Measurements from ENCODE around the gene TXNDC8. TPM values are rescaled to one million over a fixed set of nuclear protein-coding genes. Genes with fewer than 3 reads are reported as not detected.
A peak's percentile ranks its signal among the peaks of the same experiment; 100 is the strongest.
"Not testable (repeated sequence)": the region's sequence is repeated elsewhere in the genome, so short reads cannot be mapped to it uniquely, and the experiment has no call there.

TXNDC8 gene
- not detected for total RNA-seq
- not detected for polyA plus RNA-seq

GRCh38 chr9:110337727-110338126 is at the start of gene TXNDC8:
Gene TXNDC8, minus strand, starts transcription at chr9:110337863.
- Mint-ChIP-seq H3K27ac (peak within 1 kb of the TSS in 1 of 8 donors; percentile 61), H3K27me3 (peaks cover 0 to 20% of the 10 kb centered on the region in 2 donors), H3K9me3 (peaks cover 0 to 2% (median 0%) of the 10 kb centered on the region in 5 donors), H3K36me3 (no peaks in the 10 kb centered on the region), H3K4me3 (no peak within 1 kb of the TSS), H3K4me1 (no peaks in the 10 kb centered on the region)
- H3K4me1 ChIP-seq (ENCODE audit: insufficient read depth, low read length): no peaks in the 10 kb centered on the region
- DNase-seq: no peak
- H3K27me3 ChIP-seq (ENCODE audit: insufficient read depth, low read length, poor library complexity, severe bottlenecking): no peaks in the 10 kb centered on the region
- H3K27ac ChIP-seq (ENCODE audit: low read depth, low read length): no peak within 1 kb of the TSS
- no peak within 1 kb of the TSS for H3K4me3 ChIP-seq (ENCODE audit: low read length)
- no peaks in the 10 kb centered on the region for H3K9me3 ChIP-seq (ENCODE audit: low read length)
- ChIA-PET CTCF (no interaction called here), POLR2A (no interaction called here)
- H3K36me3 ChIP-seq (ENCODE audit: insufficient read depth, low read length): no peaks in the 10 kb centered on the region

- Mint-ChIP-seq H3K36me3 (no peaks in the 10 kb centered on the region), H3K27ac (no peak overlapping the region), H3K27me3 (peaks cover 0 to 2% of the 10 kb centered on the region in 2 donors), H3K9me3 (no peaks in the 10 kb centered on the region), H3K4me1 (no peaks in the 10 kb centered on the region), H3K4me3 (no peak overlapping the region)
- DNase-seq: no peak
- Histone ChIP-seq H3K4me1 (ENCODE audit: insufficient read depth, low read length) (no peaks in the 10 kb centered on the region), H3K4me3 (ENCODE audit: low read length) (no peak overlapping the region), H3K9me3 (ENCODE audit: low read length) (no peaks in the 10 kb centered on the region), H3K27me3 (ENCODE audit: insufficient read depth, low read length, poor library complexity, severe bottlenecking) (no peaks in the 10 kb centered on the region), H3K36me3 (ENCODE audit: insufficient read depth, low read length) (no peaks in the 10 kb centered on the region), H3K27ac (ENCODE audit: low read depth, low read length) (no peak overlapping the region)
- POLR2A ChIA-PET: no interaction called here
- CTCF ChIA-PET: no interaction called here
These were observed 45.8 kb upstream of the TXNDC8 start for GRCh38 chr9:110383491-110383890.

GRCh38 chr9:110382731-110383130 is 45.1 kb upstream of the TXNDC8 start:
- no peak for DNase-seq
- Histone ChIP-seq H3K27ac (ENCODE audit: low read depth, low read length) (no peak overlapping the region), H3K27me3 (ENCODE audit: insufficient read depth, low read length, poor library complexity, severe bottlenecking) (no peaks in the 10 kb centered on the region), H3K4me1 (ENCODE audit: insufficient read depth, low read length) (no peaks in the 10 kb centered on the region), H3K4me3 (ENCODE audit: low read length) (no peak overlapping the region), H3K9me3 (ENCODE audit: low read length) (no peaks in the 10 kb centered on the region), H3K36me3 (ENCODE audit: insufficient read depth, low read length) (no peaks in the 10 kb centered on the region)
- POLR2A ChIA-PET: no interaction called here
- Mint-ChIP-seq H3K4me1 (no peaks in the 10 kb centered on the region), H3K36me3 (no peaks in the 10 kb centered on the region), H3K27ac (no peak overlapping the region), H3K27me3 (peaks cover 0 to 2% of the 10 kb centered on the region in 2 donors), H3K4me3 (no peak overlapping the region), H3K9me3 (peaks cover 0 to 2% (median 0%) of the 10 kb centered on the region in 5 donors)
- CTCF ChIA-PET: no interaction called here

- Histone ChIP-seq H3K27me3 (ENCODE audit: insufficient read depth, low read length, poor library complexity, severe bottlenecking) (no peaks in the 10 kb centered on the region), H3K27ac (ENCODE audit: low read depth, low read length) (no peak overlapping the region), H3K4me3 (ENCODE audit: low read length) (no peak overlapping the region), H3K9me3 (ENCODE audit: low read length) (no peaks in the 10 kb centered on the region), H3K36me3 (ENCODE audit: insufficient read depth, low read length) (no peaks in the 10 kb centered on the region), H3K4me1 (ENCODE audit: insufficient read depth, low read length) (no peaks in the 10 kb centered on the region)
- Mint-ChIP-seq H3K36me3 (no peaks in the 10 kb centered on the region), H3K27me3 (peaks cover 0 to 2% of the 10 kb centered on the region in 2 donors), H3K4me3 (no peak overlapping the region), H3K4me1 (no peaks in the 10 kb centered on the region), H3K9me3 (no peaks in the 10 kb centered on the region), H3K27ac (no peak overlapping the region)
- POLR2A ChIA-PET: interaction anchor here (0.7 kb wide), 1 partner anchor 142 kb away, joined by 3 read pairs; no protein-coding TSS in a partner anchor
- DNase-seq: no peak
- CTCF ChIA-PET: interaction anchor here (0.5 kb wide), 1 partner anchor 792 kb away, joined by 3 read pairs; no protein-coding TSS in a partner anchor
These were observed 33.8 kb upstream of the TXNDC8 start for GRCh38 chr9:110371411-110372007.

- no peaks in the 10 kb centered on the region for H3K36me3 Mint-ChIP-seq
- H3K4me3 Mint-ChIP-seq: no peak overlapping the region
- no peaks in the 10 kb centered on the region for H3K4me1 ChIP-seq (ENCODE audit: insufficient read depth, low read length)
- no peaks in the 10 kb centered on the region for H3K36me3 ChIP-seq (ENCODE audit: insufficient read depth, low read length)
- ChIA-PET CTCF (no interaction called here), POLR2A (no interaction called here)
- DNase-seq: no peak
- no peak overlapping the region for H3K27ac ChIP-seq (ENCODE audit: low read depth, low read length)
- H3K4me1 Mint-ChIP-seq: no peaks in the 10 kb centered on the region
- no peaks in the 10 kb centered on the region for H3K27me3 ChIP-seq (ENCODE audit: insufficient read depth, low read length, poor library complexity, severe bottlenecking)
- H3K27ac Mint-ChIP-seq: no peak overlapping the region
- H3K27me3 Mint-ChIP-seq: peaks cover 0 to 2% of the 10 kb centered on the region in 2 donors
- H3K9me3 ChIP-seq (ENCODE audit: low read length): no peaks in the 10 kb centered on the region
- no peak overlapping the region for H3K4me3 ChIP-seq (ENCODE audit: low read length)
- no peaks in the 10 kb centered on the region for H3K9me3 Mint-ChIP-seq
These were observed 32.7 kb upstream of the TXNDC8 start for GRCh38 chr9:110370315-110370714.

GRCh38 chr9:110364451-110364850 is 26.8 kb upstream of the TXNDC8 start:
- H3K4me3 Mint-ChIP-seq: no peak overlapping the region
- no peak overlapping the region for H3K4me3 ChIP-seq (ENCODE audit: low read length)
- no peaks in the 10 kb centered on the region for H3K36me3 Mint-ChIP-seq
- H3K27ac Mint-ChIP-seq: no peak overlapping the region
- no peaks in the 10 kb centered on the region for H3K4me1 ChIP-seq (ENCODE audit: insufficient read depth, low read length)
- H3K9me3 Mint-ChIP-seq: no peaks in the 10 kb centered on the region
- DNase-seq: no peak
- H3K27ac ChIP-seq (ENCODE audit: low read depth, low read length): no peak overlapping the region
- no peaks in the 10 kb centered on the region for H3K27me3 Mint-ChIP-seq
- ChIA-PET POLR2A (no interaction called here), CTCF (no interaction called here)
- H3K9me3 ChIP-seq (ENCODE audit: low read length): no peaks in the 10 kb centered on the region
- no peaks in the 10 kb centered on the region for H3K4me1 Mint-ChIP-seq
- H3K27me3 ChIP-seq (ENCODE audit: insufficient read depth, low read length, poor library complexity, severe bottlenecking): no peaks in the 10 kb centered on the region
- H3K36me3 ChIP-seq (ENCODE audit: insufficient read depth, low read length): no peaks in the 10 kb centered on the region

GRCh38 chr9:110358992-110359391 is 21.3 kb upstream of the TXNDC8 start:
- H3K27ac ChIP-seq (ENCODE audit: low read depth, low read length); H3K4me1 Mint-ChIP-seq; H3K4me1 ChIP-seq (ENCODE audit: insufficient read depth, low read length); H3K27me3 ChIP-seq (ENCODE audit: insufficient read depth, low read length, poor library complexity, severe bottlenecking); H3K36me3 ChIP-seq (ENCODE audit: insufficient read depth, low read length); H3K4me3 Mint-ChIP-seq; H3K27ac Mint-ChIP-seq; CTCF ChIA-PET; H3K9me3 Mint-ChIP-seq; H3K36me3 Mint-ChIP-seq; H3K27me3 Mint-ChIP-seq; DNase-seq; H3K4me3 ChIP-seq (ENCODE audit: low read length); POLR2A ChIA-PET; H3K9me3 ChIP-seq (ENCODE audit: low read length): not testable (repeated sequence)

GRCh38 chr9:110357505-110357904 is 19.8 kb upstream of the TXNDC8 start:
- Mint-ChIP-seq H3K27me3 (no peaks in the 10 kb centered on the region), H3K4me1 (no peaks in the 10 kb centered on the region), H3K27ac (no peak overlapping the region), H3K36me3 (no peaks in the 10 kb centered on the region), H3K4me3 (no peak overlapping the region), H3K9me3 (peaks cover 0 to 4% (median 3%) of the 10 kb centered on the region in 5 donors)
- H3K4me3 ChIP-seq (ENCODE audit: low read length): no peak overlapping the region
- ChIA-PET CTCF (no interaction called here), POLR2A (no interaction called here)
- no peaks in the 10 kb centered on the region for H3K4me1 ChIP-seq (ENCODE audit: insufficient read depth, low read length)
- no peaks in the 10 kb centered on the region for H3K27me3 ChIP-seq (ENCODE audit: insufficient read depth, low read length, poor library complexity, severe bottlenecking)
- no peak overlapping the region for H3K27ac ChIP-seq (ENCODE audit: low read depth, low read length)
- DNase-seq: no peak
- H3K36me3 ChIP-seq (ENCODE audit: insufficient read depth, low read length): no peaks in the 10 kb centered on the region
- H3K9me3 ChIP-seq (ENCODE audit: low read length): no peaks in the 10 kb centered on the region
